Measurements from ENCODE around the gene THSD7B.

The THSD7B gene

GRCh38 chr2:137155356-137156104, 390.2 kb downstream of the THSD7B start:
- no peak for DNase-seq (ENCODE audit: low read depth, low spot score)

GRCh38 chr2:137156221-137156844, 391.0 kb downstream of the THSD7B start:
- no peak for DNase-seq (ENCODE audit: low read depth, low spot score)

- no peak for DNase-seq (ENCODE audit: low read depth, low spot score)
Observed at GRCh38 chr2:137157851-137158250, 392.5 kb downstream of the THSD7B start.

- DNase-seq (ENCODE audit: low read depth, low spot score): no peak
Observed at GRCh38 chr2:137161250-137161649, 395.9 kb downstream of the THSD7B start.

- no peak for DNase-seq (ENCODE audit: low read depth, low spot score)
Observed at GRCh38 chr2:137165968-137166367, 400.6 kb downstream of the THSD7B start.

- DNase-seq (ENCODE audit: low read depth, low spot score): no peak
Observed at GRCh38 chr2:137167651-137168050, 402.3 kb downstream of the THSD7B start.

GRCh38 chr2:137168552-137168951, 403.2 kb downstream of the THSD7B start:
- no peak for DNase-seq (ENCODE audit: low read depth, low spot score)

GRCh38 chr2:137172162-137172561, 406.8 kb downstream of the THSD7B start:
- no peak for DNase-seq (ENCODE audit: low read depth, low spot score)

- no peak for DNase-seq (ENCODE audit: low read depth, low spot score)
Observed at GRCh38 chr2:137173463-137173862, 408.1 kb downstream of the THSD7B start.

- no peak for DNase-seq (ENCODE audit: low read depth, low spot score)
Observed at GRCh38 chr2:137175246-137175645, 409.9 kb downstream of the THSD7B start.

GRCh38 chr2:137178951-137179377, 413.6 kb downstream of the THSD7B start:
- DNase-seq (ENCODE audit: low read depth, low spot score): no peak

- no peak for DNase-seq (ENCODE audit: low read depth, low spot score)
Observed at GRCh38 chr2:137179542-137179941, 414.2 kb downstream of the THSD7B start.

GRCh38 chr2:137180012-137180411, 414.7 kb downstream of the THSD7B start:
- no peak for DNase-seq (ENCODE audit: low read depth, low spot score)

- no peak for DNase-seq (ENCODE audit: low read depth, low spot score)
Observed at GRCh38 chr2:137181370-137181769, 416.0 kb downstream of the THSD7B start.

- DNase-seq (ENCODE audit: low read depth, low spot score): no peak
Observed at GRCh38 chr2:137182071-137182470, 416.7 kb downstream of the THSD7B start.

- DNase-seq (ENCODE audit: low read depth, low spot score): no peak
Observed at GRCh38 chr2:137183206-137183898, 418.0 kb downstream of the THSD7B start.

GRCh38 chr2:137185378-137186078, 420.2 kb downstream of the THSD7B start:
- no peak for DNase-seq (ENCODE audit: low read depth, low spot score)

- no peak for DNase-seq (ENCODE audit: low read depth, low spot score)
Observed at GRCh38 chr2:137187216-137187615, 421.9 kb downstream of the THSD7B start.

GRCh38 chr2:137190411-137191195, 425.3 kb downstream of the THSD7B start:
- no peak for DNase-seq (ENCODE audit: low read depth, low spot score)

GRCh38 chr2:137192366-137193310, 427.3 kb downstream of the THSD7B start:
- no peak for DNase-seq (ENCODE audit: low read depth, low spot score)

Data from brain pericyte (primary cell).